NCI-H2107 treated with DMSO at 0.1 percent for 48 hours (cell line): Measurements from ENCODE around the gene MINDY4.
A peak's percentile ranks its signal among the peaks of the same experiment; 100 is the strongest.

Source experiments
- DNase-seq: peaks from one replicate; lab custom pipeline; 2025; ENCODE audit not compliant: unreplicated experiment; lab: John Stamatoyannopoulos, UW

The MINDY4 gene

GRCh38 chr7:30873656-30874055, 102.4 kb downstream of the MINDY4 start:
- no peak for DNase-seq

- DNase-seq: no peak
Measured at GRCh38 chr7:30874656-30875302, 103.6 kb downstream of the MINDY4 start.

GRCh38 chr7:30877015-30877769, 106.0 kb downstream of the MINDY4 start:
- no peak for DNase-seq

GRCh38 chr7:30877993-30878392, 106.8 kb downstream of the MINDY4 start:
- DNase-seq: no peak

GRCh38 chr7:30879139-30880124, 108.2 kb downstream of the MINDY4 start:
- peak; percentile 62 for DNase-seq

- DNase-seq: no peak
Measured at GRCh38 chr7:30880125-30880720, 109.0 kb downstream of the MINDY4 start.

GRCh38 chr7:30880941-30881340, 109.7 kb downstream of the MINDY4 start:
- no peak for DNase-seq

- DNase-seq: no peak
Measured at GRCh38 chr7:30881448-30881847, 110.2 kb downstream of the MINDY4 start.

- DNase-seq: no peak
Measured at GRCh38 chr7:30884881-30885280, 113.7 kb downstream of the MINDY4 start.

- DNase-seq: no peak
Measured at GRCh38 chr7:30886608-30887011, 115.4 kb downstream of the MINDY4 start.

- peak; percentile 50 for DNase-seq
Measured at GRCh38 chr7:30887464-30887872, 116.3 kb downstream of the MINDY4 start.

GRCh38 chr7:30888747-30889146, 117.5 kb downstream of the MINDY4 start:
- DNase-seq: peak; percentile 12

- no peak for DNase-seq
Measured at GRCh38 chr7:30890226-30890625, 119.0 kb downstream of the MINDY4 start.

- DNase-seq: no peak
Measured at GRCh38 chr7:30893357-30893756, 122.1 kb downstream of the MINDY4 start.

GRCh38 chr7:30894009-30894408, 122.8 kb downstream of the MINDY4 start:
- no peak for DNase-seq

GRCh38 chr7:30894866-30895605, 123.8 kb downstream of the MINDY4 start:
- DNase-seq: peak; percentile 47

- no peak for DNase-seq
Measured at GRCh38 chr7:30896036-30896435, 124.8 kb downstream of the MINDY4 start.

GRCh38 chr7:30896783-30897637, 125.8 kb downstream of the MINDY4 start:
- peak; percentile 6 for DNase-seq

GRCh38 chr7:30897770-30898169, 126.6 kb downstream of the MINDY4 start:
- no peak for DNase-seq
